MM.1S (cell line): Measurements from ENCODE around the gene RANBP9.

Experiments
- DNase-seq: peaks from one replicate; pipeline ENCODE4 v3.0.0-alpha.2; 2015
- H2AFZ ChIP-seq: fragments of 300-600 bp; sonication (generic); 2 replicates; pipeline ENCODE4 v1.6.0; 2016; ENCODE audit warnings: antibody characterized with exemption, low read length
- H3F3A ChIP-seq: fragments of 300-600 bp; sonication (generic); 2 replicates; pipeline ENCODE4 v1.6.1; 2016; ENCODE audit warnings: mild to moderate bottlenecking, antibody characterized with exemption, low read length, moderate library complexity, mixed read lengths; ENCODE audit not compliant: insufficient read depth
- H3K27ac ChIP-seq: fragments of 300-600 bp; sonication (generic); 2 replicates; pipeline ENCODE4 v1.5.1; 2016; ENCODE audit warnings: mild to moderate bottlenecking, low read length
- H3K27me3 ChIP-seq: fragments of 300-600 bp; sonication (generic); replicated peaks from 2 replicates; pipeline ENCODE4 v1.6.0; 2016; ENCODE audit warnings: low read length; ENCODE audit not compliant: insufficient read depth
- H3K36me3 ChIP-seq: fragments of 300-600 bp; sonication (generic); replicated peaks from 2 replicates; pipeline ENCODE4 v1.6.1; 2016; ENCODE audit warnings: mild to moderate bottlenecking, low read length, mixed read lengths; ENCODE audit not compliant: insufficient read depth
- H3K4me1 ChIP-seq: fragments of 300-600 bp; sonication (generic); 2 replicates; pipeline ENCODE4 v1.6.1; 2016; ENCODE audit warnings: low read length, mixed read lengths
- H3K4me2 ChIP-seq: fragments of 300-600 bp; sonication (generic); 2 replicates; pipeline ENCODE4 v1.6.0; 2016; ENCODE audit warnings: low read depth, low read length
- H3K4me3 ChIP-seq: fragments of 300-600 bp; sonication (generic); 2 replicates; pipeline ENCODE4 v1.5.1; 2016; ENCODE audit warnings: low read length, mixed read lengths
- H3K79me2 ChIP-seq: fragments of 300-600 bp; sonication (generic); 2 replicates; pipeline ENCODE4 v1.6.1; 2016; ENCODE audit warnings: mixed run types, low read length, mixed read lengths
- H3K9ac ChIP-seq: fragments of 300-600 bp; sonication (generic); 2 replicates; pipeline ENCODE4 v1.6.1; 2016; ENCODE audit warnings: low read length, mixed read lengths
- H3K9me2 ChIP-seq: fragments of 300-600 bp; sonication (generic); replicated peaks from 2 replicates; pipeline ENCODE4 v1.6.1; 2016; ENCODE audit warnings: mild to moderate bottlenecking, low read length, mixed read lengths; ENCODE audit not compliant: insufficient read depth
- H3K9me3 ChIP-seq: fragments of 300-600 bp; sonication (generic); replicated peaks from 2 replicates; pipeline ENCODE4 v1.6.1; 2016; ENCODE audit warnings: mild to moderate bottlenecking, low read length, mixed read lengths; ENCODE audit not compliant: insufficient read depth
- H4K20me1 ChIP-seq: fragments of 300-600 bp; sonication (generic); 2 replicates; pipeline ENCODE4 v1.6.1; 2016; ENCODE audit warnings: mild to moderate bottlenecking, low read length, moderate library complexity, mixed read lengths; ENCODE audit not compliant: insufficient read depth
- EZH2 ChIP-seq: fragments of 300-600 bp; sonication (generic); optimal IDR thresholded peaks from 2 replicates; pipeline ENCODE3; 2017; ENCODE audit warnings: low read depth, mild to moderate bottlenecking, antibody characterized with exemption, low read length, mixed read lengths
- EZH2phosphoT487 ChIP-seq: fragments of 300-600 bp; sonication (generic); IDR thresholded peaks from 2 replicates; pipeline ENCODE4 v1.6.1; 2018; ENCODE audit warnings: antibody characterized with exemption, low read length
- TF ChIP-seq, protein P1 (sequence below): fragments of 300-600 bp; sonication (generic); IDR thresholded peaks from 2 replicates; pipeline ENCODE4 v1.5.1; 2016; ENCODE audit warnings: antibody characterized with exemption, low read length, mixed read lengths

The RANBP9 gene

DNA sequence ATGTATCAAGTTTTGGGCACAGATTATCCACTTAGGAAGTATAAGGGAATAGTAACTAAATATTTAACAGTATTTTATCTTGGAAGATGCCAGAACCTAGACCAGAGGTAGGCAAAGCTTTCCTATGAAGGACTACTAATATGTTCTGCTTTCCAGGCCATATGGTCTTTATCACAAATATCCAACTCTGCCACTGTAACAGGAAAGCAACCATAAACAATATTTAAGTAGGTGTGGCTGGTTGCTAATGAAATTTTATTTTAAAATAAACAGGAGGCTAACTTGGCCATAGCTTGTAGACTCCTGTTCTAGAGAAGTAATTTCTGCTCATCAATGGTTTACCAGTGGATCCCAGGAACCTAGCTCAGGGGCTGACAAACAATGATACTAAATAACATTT is 57.1 kb downstream of the RANBP9 start:
- Histone ChIP-seq H4K20me1 (no peaks in the 10 kb centered on the region), H3K9ac (no peak overlapping the region), H3K9me2 (no peaks in the 10 kb centered on the region), H3K4me3 (no peak overlapping the region), H3K9me3 (no peaks in the 10 kb centered on the region), H3K27ac (no peak overlapping the region), H3K27me3 (no peaks in the 10 kb centered on the region), H3K36me3 (no peaks in the 10 kb centered on the region), H3F3A (no peaks in the 10 kb centered on the region), H3K4me2 (no peak overlapping the region), H3K79me2 (peaks cover 29% of the 10 kb centered on the region), H2AFZ (no peak overlapping the region), H3K4me1 (no peaks in the 10 kb centered on the region; the same call in 1 of the 2 replicates)
- TF ChIP-seq EZH2 (no peak), EZH2phosphoT487 (no peak)
- TF ChIP-seq, protein P1, sequence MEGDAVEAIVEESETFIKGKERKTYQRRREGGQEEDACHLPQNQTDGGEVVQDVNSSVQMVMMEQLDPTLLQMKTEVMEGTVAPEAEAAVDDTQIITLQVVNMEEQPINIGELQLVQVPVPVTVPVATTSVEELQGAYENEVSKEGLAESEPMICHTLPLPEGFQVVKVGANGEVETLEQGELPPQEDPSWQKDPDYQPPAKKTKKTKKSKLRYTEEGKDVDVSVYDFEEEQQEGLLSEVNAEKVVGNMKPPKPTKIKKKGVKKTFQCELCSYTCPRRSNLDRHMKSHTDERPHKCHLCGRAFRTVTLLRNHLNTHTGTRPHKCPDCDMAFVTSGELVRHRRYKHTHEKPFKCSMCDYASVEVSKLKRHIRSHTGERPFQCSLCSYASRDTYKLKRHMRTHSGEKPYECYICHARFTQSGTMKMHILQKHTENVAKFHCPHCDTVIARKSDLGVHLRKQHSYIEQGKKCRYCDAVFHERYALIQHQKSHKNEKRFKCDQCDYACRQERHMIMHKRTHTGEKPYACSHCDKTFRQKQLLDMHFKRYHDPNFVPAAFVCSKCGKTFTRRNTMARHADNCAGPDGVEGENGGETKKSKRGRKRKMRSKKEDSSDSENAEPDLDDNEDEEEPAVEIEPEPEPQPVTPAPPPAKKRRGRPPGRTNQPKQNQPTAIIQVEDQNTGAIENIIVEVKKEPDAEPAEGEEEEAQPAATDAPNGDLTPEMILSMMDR = no peak
- no peak for DNase-seq

DNA sequence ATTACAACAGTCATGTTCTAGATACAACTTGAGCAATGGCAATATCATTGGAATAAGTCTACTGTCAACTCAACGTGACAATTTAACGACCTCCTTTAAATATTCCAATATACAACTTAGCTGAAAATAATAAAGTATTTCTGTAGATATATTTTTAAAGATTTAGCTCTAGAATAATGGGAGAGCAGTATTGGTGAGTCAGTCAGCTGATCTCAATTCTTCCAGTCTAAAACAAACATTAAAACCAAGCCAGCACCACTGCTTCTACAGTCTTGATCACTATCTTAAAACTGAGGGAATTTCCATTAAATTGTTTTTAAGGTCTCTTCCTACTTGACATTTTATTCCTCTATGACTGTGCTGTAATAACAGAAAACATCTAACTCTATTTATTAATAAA is 58.3 kb downstream of the RANBP9 start:
- Histone ChIP-seq H3K4me1 (no peaks in the 10 kb centered on the region; the same call in 1 of the 2 replicates), H2AFZ (no peak overlapping the region), H3K9me2 (no peaks in the 10 kb centered on the region), H3K27ac (no peak overlapping the region), H3K4me2 (no peak overlapping the region), H3K36me3 (no peaks in the 10 kb centered on the region), H3K27me3 (no peaks in the 10 kb centered on the region), H3K4me3 (no peak overlapping the region), H4K20me1 (no peaks in the 10 kb centered on the region), H3F3A (no peaks in the 10 kb centered on the region), H3K9ac (no peak overlapping the region), H3K79me2 (peaks cover 17% of the 10 kb centered on the region), H3K9me3 (no peaks in the 10 kb centered on the region)
- no peak for DNase-seq
- TF ChIP-seq, protein P1 = no peak
- TF ChIP-seq EZH2phosphoT487 = no peak
- no peak for TF ChIP-seq EZH2

- H3K27me3 ChIP-seq = no peaks in the 10 kb centered on the region
- DNase-seq = no peak
- no peak overlapping the region for H2AFZ ChIP-seq
- H3K36me3 ChIP-seq = 0 out of 2 replicates have a peak, but pooled peaks cover under 1% of the 10 kb centered on the region
- H3K9ac ChIP-seq = no peak overlapping the region
- no peak overlapping the region for H3K4me3 ChIP-seq
- no peaks in the 10 kb centered on the region for H3K9me2 ChIP-seq
- no peaks in the 10 kb centered on the region for H3K4me1 ChIP-seq
- no peak overlapping the region for H3K4me2 ChIP-seq
- 0 out of 2 replicates have a peak, but pooled peaks cover 1% of the 10 kb centered on the region for H3K79me2 ChIP-seq
- no peaks in the 10 kb centered on the region for H3K9me3 ChIP-seq
- no peaks in the 10 kb centered on the region for H3F3A ChIP-seq
- H4K20me1 ChIP-seq = no peaks in the 10 kb centered on the region
- no peak overlapping the region for H3K27ac ChIP-seq
- TF ChIP-seq, protein P1 = no peak
- TF ChIP-seq EZH2 (no peak), EZH2phosphoT487 (no peak)
These were observed 62.2 kb downstream of the RANBP9 start for GRCh38 chr6:13649393-13649792.
